Measurements from ENCODE around the gene OTULIN.

Gene OTULIN

DNA sequence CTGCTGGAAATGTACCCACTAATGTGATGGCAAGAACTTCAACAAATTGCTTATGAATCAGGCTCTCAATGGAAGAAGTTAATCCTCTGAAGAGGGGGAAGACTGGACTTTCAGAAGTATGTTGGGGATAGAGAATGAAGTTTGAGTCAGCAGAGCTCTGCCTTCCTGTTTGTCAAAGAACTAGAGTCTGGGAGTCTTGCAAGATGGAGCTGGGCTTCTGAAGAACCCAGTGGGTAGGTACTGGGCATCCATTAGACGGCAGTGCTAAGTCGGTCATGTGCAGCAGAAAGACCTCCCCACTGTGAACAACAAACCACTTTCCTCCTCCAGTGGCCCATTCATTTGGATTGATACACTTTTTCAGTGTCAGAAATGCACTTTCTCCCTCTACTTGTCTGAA is 34.6 kb downstream of the OTULIN start:
- DNase-seq, result no peak

DNA sequence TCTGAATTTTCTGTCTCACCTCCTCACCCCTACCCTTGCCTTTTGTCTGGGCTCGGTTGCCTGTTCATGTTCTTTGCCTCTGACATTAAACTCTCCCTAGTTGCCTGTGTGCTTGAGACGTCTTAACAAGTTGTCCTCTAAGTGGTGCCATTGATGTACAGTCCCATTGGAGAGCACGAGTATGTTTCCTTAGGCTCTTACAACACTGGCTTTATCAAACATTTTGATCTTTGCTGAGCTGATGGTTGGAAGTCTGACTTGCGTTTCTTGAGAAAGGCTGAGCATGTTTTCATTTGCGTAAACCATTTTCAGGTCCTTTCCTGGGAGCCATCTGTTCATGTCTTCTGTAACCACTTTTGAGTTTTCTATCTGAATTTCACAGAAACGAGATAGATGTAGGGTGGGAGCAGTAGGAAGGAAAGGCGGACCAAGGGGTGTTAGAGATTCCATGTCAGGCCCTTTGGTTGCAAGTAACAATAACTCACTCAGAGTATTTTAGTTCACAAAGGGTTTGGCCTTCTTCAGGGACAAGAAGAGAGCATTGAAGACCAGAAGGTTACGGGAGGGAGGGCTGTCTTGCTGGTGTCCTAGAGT is 35.4 kb downstream of the OTULIN start:
- DNase-seq, result no peak

DNA sequence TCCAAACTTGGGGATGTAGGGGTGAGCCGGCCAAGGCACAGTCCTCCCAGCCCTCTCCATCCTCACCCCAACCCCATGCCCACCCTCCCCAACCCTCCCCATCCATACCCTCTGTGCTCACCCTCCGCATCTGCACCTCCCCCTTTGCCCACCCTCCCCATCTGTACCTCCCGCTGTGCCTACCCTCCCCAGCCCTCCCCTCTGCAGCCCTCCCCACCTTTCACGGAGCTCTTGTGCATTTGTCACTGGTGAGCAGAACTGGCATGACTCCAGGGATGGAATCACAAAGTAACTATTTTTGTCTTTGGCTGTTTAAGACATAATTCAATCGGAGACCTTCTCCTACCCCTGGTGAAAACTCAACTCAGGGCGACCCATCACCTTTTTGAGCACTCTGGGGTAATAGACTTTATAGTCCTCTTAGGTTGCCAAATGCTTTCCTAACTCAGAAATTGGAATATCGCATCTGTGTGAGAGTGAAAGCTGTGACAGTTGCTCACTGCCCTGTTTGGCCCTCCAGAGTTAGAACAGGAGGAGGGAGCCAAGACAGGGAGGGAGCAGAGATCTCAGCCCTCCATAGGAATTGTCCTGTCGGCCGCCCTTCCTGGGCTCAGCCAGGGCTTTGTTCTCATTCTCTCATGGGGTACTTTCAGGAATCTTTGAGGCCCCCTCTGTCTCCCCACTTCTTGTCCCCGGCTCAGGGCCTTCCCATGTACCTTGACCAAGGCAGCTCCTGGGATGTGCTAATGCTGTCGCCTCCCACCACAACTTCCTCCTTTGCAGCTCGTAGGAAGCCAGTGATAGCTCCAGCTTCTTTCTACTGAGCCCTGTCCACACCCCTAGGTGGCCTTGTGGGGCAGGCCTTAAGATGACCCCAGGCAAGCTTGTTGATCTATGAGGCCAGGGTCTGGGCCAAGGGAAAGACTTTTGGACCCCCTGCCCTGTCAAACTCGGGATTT is 36.2 kb downstream of the OTULIN start:
- DNase-seq, result no peak

DNA sequence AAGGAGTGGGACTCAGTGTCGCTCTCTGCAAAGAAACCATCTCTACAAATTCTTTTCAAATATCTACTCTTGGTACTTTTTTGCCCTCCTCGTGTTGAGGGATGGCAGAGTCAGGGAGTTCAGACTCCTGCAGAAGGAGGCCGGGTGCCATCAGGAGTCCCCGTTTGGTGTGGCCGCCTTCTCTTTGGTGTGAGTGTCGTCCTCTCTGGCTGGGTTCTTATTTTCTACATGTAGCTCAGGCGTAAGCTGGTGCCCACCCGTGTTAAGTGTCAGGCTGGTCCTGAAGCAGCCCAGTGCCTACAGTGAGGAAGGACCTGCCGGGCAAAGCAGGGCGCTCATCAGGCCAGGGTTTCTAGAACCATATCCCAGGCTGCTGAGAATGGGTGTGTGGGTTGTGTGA is 37.0 kb downstream of the OTULIN start:
- no peak for DNase-seq

DNA sequence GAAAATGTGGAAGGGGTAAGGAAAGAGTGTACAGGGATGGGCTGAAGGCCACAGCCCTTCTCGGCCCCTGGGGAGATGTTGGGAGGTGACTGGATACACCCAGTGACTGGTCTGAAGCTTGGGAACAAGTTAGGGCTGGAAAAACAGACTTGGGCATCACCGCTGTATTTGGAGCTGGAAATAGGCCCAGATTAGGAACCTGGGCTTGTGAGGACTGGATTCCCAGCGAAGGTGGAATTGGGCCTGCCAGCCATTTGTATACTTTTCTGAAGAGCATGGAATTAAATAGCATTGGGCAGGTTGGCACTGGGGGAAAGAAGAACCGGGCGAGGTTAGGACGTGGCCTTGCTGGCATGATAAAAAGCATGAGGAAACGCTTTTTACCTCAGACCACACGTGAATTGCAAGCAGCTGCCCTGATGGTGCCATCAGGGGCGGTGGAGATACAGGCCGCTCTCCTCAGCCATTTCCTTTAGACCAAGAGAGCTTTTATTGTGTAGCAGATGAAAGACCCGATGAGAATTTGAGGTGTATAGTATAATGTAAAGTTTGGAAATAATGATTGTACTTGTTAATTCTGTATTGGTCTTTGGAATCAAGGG is 37.8 kb downstream of the OTULIN start:
- DNase-seq, result no peak

DNA sequence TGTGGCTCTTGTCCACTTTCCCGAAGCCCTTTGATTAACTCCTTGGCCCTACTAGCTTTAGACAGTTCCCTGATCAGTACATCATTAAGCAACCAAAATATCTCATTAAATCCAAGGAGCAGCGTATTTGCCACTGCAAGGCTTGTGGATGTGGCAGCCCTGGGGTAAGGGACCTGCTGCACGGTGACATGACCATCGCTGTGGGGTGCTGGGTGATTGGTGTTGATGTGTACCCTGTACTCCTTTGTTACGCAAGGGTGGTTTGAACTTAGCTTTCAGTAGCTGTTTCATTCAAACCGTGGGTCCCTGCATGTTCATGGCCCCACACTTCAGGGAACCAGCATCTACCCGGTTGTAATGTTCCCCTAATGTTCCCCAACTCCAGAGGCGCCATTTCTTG is 41.0 kb downstream of the OTULIN start:
- DNase-seq, result no peak

DNA sequence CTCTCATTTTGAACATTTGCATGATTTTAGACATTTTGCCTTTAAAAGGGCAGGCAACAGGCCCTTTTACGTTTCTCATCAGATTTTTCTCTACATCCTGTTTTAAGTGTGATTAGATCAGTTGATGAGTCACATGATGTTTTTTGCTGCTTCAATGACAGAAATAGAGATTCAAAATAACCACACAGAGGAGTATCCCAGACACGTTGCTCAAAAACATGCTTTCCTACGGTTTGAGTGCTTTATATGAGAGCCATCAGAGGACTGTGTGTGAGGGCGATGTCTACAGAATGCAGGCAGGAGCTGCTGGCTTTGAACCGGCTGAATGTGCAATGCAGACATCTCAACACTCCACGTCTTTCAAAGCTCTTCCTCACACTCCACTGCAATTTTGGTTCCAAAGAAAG is 42.1 kb downstream of the OTULIN start:
- peak in 1 of 4 experiments; percentile 9 for DNase-seq

DNA sequence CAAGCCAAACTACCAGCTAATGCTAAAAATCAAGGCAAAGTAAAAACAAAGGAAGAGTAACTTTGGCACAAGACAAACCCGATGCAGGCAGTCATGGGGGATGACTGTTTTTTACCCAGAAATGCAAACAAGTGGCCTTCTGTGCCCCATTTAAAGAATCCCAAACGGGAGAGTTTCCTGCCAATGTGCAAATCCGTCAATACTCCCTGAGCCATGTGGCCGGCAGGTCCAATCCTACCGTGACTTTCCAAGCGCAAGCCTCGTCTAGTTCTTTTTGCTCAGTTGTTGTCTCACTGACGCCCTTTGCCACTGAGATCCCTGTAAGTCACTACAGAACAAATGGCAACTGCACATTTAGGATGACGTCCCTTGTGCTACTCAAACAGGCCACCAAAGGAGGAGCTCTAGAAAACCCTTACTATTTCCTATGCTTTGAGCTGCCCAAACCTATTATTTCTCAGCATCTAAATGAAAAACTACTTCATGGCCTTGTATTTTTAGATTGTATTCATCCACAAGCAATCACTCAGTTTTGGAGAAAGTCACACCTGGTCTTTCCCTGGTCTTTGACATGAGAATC is 43.4 kb downstream of the OTULIN start:
- DNase-seq, result no peak

DNA sequence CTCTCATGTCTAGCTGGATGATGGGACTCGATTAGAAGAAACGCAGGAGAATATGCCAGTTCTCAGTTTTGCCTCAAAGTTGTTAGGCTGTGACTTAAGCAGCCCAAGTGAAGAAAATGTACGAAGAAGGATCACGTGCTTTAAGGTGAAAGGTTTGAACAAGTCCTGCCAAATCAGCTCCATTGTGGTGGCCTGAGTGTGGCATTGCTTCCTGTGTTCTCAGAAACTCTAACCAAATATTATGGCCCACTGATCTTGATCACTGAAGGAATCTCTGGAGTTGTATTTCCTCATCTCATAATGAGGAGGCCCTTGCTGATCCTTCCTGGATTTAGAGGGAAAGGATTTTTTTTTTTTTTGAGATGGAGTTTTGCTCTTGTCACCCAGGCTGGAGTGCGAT is 44.0 kb downstream of the OTULIN start:
- no peak for DNase-seq

DNA sequence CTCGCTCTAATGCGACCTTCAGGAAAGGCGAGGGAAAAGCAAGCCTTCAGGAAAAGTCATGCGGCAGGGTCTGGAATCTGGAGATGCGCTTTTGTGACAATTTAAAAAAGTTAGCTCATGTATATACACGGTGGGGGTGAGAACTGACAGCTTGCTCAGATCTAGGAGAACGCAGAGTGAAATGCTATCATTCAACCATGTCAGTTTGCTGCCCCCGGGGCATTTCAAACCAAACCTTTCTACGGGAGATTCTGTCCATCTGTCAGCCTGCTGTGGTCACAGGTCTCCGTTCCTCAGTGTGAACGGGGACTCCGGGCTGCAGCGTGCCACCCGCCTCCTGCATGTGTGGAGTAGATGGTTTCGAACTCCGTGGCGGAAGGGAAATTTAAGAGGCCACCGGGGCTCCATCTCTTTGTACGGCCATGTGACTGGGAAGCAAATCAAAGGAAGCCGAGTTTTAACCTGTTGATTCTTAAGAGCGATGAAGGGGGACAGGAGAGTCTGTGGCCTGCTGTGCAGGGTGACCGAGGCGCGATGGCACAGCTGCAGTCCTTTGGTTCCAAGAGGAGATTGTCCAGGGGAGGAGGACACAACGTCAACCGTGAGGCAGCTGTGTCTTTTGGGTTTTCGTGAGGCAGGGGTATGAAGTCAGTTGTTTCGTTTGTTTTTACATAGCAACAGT is 45.9 kb downstream of the OTULIN start:
- no peak for DNase-seq

DNA sequence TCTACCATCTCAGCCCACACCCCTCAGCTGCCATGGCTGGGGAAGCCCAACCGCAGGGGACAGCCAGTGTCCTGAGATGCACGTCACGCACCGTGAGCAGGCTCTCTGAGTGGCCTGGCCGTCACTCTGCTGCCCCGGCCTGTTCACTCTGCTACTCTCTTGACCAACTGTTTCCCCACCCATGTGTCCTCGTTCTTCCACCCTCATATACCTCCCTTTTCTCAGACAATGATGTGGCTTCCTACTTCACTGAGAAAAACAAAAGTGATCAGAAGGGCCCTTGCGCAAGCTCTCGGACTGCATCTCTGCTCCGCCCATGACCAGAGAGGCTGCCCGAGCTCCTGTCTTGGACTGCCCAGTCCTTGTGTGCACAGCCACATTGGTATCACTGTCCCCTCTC is 47.6 kb downstream of the OTULIN start:
- DNase-seq, result no peak

DNA sequence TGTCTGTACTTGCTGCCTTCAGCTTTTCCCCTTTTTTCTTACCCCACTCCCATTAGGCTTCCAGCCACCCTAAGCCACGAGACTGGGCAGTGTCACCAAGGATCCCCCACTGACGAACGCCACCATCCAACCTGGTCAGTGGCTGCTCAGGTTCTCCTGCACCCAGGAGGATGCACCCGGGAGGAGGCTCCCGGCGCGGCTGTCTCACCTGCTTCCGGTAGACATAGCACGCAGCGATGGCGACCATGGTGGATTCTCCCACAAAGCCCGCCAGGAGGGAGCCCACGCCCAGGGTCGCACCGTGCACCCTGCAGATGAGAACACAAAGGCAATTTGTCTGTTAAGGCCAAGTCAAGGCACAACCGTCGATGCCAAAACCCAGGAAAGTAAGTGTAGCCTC is 48.1 kb downstream of the OTULIN start:
- no peak for DNase-seq

DNA sequence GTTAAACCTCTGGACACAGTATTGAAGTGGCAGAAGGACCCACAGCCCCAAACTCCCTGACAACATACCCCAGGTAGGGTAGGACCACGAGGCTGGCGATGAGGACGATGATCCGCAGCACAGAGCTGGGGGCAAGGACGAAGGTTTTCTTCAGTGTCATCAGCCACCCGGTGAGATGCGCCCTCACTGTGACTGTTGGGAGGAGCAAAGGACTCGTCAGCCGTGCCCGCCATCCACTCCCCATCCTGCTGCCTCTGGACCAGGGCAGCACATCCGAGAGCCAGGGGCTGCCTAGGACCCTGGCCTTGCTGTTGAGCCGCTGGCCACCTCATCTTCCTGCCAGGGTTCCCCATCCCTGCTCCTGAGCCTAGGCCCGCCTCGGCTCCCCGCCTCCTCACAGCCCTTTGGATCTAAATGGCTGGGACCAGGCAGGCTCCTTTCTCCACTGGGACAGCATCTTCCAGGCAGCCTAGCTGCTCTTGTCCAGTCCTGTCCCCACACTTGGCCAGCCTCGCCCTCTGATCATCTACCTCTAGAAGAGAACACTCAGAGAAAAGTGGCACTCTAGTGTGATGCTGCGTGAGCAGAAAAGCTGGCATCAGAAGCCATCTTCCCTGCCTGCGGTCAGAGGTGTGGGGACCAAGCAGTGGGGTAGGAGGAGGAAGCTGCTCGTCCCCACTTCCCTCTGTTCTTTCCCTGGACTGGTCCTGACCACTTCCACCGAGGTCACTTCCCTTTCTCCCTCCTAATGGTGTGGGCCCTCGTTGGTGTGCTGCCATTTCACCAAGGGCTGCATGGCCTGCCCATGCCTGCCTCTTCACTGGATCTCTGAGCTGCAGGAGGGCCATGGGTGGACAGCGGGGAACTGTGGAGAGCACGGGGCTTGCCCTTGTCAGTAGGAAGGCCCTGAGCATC is 49.2 kb downstream of the OTULIN start:
- DNase-seq, result no peak

DNA sequence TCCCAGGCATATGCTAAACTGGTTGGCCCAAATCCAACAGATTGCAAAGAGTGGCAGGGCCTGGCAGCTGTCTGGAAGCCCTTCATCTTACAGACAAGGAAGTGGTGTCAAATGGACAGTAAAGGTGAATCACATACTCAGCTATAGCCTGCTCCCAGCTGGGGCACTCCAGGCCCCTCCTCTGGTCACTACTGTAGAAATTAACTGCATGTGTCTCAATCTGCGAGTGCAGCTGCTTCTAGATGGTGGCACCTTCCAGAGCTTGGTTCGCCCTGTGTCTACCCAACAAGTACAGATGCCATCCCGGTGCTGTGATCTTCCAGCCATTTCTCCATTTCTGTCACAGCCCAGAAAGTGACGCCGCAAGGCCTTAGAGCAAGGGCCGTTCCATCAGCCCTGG is 50.2 kb downstream of the OTULIN start:
- no peak for DNase-seq

DNA sequence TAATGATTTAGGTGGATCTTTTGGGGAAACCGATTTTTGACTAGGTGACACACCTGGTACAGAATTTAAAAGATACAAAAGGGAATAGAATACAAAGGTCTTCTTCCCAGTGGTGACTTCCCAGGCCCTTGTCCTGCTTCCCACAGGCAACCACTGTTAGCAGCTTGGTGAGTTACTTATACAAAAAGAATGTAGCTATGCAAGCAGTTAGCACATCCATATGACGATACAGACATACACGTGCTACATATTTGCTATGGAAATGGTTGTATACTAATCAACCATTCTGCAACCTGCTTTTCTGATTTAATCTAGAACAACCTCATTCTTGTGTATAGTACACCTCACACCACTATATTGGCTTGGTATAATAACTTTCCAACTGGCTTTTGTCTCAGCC is 51.0 kb downstream of the OTULIN start:
- DNase-seq, result no peak

DNA sequence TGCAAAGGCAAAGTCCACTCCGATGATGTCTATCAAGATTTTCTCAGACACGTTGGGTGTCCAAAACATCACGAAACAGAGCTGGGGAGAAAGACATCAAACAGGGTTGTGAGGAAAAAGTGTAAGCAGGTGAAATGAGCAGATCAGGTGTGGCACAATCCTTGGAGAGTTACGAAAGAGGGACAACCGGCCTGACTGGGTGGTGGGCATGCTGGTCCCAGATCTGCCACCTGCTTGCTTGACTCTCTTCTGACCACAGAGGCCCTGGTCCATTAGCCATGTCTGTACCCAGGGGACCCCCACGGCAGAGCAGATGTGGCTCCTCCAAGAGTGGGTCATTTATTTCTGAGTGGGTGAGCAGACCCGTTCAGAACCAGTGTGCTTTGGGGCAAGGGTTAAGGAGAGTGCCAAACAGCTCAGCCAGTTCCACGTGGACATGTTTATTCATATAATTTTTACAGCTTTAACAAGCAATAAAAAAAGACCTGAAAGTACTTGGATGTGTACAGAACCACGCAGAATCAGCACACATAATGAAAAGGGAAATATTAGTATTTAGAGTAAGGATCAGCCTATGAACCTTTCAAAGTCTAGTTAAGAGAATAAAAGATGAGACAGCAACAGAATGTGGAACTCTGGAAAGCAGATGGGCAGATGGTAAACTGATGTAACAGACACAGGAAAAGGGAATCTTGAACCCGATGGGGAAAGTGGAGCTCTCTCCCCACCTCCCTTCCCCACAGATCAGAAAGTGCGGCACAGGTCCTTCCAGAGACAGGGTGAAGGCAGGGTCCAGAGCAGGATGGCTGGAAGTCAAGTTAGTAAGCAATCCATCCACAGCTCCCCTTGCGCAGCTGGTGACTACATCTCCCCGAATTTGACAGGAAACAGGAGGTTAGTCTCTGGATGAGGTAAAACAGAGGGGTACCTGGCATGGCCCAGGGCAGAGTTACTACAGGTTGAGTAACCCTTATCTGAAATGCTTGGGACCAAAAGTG is 52.5 kb downstream of the OTULIN start:
- no peak for DNase-seq

DNA sequence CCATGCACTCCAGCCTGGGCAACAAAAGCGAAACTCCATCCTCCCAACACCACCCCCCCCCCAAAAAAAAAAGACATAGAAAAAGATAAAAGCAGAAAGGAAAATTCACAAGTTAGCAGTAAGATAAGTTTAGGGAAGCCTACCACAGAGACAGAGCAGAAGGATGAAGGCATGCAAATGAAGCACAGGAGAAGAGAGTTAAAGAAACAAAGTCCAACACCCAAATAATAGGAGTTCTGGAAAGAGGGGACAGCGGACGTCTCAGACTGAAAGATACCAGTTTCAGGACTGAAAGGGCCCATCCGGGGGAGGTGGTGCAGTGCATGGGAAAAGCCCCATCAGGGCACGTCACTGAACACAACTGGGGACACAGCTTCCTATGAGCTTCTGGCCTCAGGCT is 54.3 kb downstream of the OTULIN start:
- no peak for DNase-seq

DNA sequence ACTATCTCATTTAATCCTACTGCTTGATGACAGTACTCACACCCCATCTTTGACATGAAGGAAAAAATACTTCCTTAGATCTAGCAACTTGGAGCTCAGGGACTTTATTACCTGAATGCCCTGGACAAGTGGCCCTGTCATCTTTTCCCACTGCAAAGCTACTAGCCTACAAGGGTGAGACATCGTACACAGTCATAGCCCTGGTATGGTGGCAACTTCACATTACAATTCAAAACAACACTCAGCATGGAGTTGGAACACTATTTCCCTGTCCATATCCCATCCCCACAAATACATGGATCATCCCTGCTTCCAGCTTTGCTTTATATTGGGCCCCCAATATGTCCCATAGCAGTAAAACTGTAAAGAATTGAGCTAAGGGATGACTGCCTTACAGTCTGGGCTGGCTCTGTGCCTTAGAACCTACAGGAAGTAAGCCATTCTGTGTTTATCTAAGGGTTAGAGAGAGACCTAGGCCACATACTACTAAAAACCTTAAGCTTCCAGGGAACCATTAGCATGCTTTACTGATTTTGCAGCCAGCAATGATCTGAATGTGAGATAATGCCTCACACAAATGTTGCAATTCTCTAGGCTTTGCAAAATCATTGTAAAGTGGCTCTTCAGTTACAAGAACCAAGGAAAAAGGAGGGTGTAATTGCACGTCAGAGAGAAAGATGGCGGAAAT is 55.9 kb downstream of the OTULIN start:
- DNase-seq, result no peak

DNA sequence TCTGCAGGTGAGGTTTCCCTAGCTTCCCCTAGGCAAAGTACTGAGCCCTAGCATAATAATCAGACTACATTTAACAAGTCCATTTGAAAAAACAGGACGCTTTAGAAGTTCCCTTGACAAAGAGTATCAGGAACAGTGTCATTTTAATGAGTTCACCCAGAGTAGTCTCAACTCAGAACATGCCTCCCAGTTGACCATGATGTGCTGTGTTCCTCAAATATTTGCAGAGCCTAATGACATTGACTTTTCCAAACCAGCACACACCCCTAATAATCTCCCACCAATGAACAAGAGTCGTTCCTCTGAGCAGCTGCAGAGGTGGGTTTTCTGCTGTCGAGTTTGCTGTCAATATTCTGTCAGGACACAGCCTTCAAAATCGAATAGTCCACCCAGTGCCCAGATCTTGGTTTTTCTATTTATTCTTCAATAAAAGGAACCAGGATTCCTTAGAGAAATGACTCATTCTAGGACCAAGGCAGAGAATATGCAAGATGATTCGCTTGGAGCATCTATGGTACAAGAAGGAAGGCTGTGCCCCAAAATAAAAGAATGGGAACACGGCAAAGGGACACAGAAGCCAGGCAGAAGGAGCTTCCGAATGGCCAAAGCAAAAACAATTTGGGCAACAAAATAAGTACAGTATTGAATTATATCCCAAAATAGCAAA is 57.6 kb downstream of the OTULIN start:
- no peak for DNase-seq

DNA sequence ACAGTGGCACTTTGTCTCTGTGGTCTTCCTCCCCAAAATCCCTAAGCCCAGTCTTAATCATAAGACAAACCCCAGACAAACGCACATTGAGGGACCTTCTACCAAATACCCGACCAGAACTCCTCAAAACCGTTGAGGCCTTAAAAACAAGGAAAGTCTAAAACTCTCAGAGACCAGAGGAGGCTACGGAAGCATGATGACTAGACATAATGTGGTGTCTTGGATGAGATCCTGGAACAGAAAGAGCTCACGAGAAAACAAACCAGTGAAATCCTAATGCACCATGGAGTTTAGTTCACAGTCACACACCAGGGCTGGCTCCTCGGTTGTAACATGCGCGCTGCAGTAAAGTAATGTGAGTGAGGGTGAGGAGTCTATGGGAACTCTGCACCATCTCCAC is 58.4 kb downstream of the OTULIN start:
- DNase-seq, result no peak

Measured in activated CD4-positive, CD25-positive, alpha-beta regulatory T cell (primary cell).